Adrenal gland (tissue), 5 donors: ENCODE data around the gene SYPL2.

Experiments
- CTCF ChIP-seq, 6 experiments: fragments of 450-650 bp in 4 of 6; fragments of 200-600 bp in 2 of 6; sonication (generic) in 1 of 6; IDR thresholded peaks; 1 replicate in 5 of 6; 2 replicates in 1 of 6; pipeline versions ENCODE4 v1.5.1 to v1.8.0; 2016 to 2021; ENCODE audit warnings: antibody characterized with exemption in 6 of 6, mild to moderate bottlenecking in 2 of 6, moderate library complexity in 1 of 6
- POLR2A ChIP-seq, 2 donors: fragments of 450-650 bp; IDR thresholded peaks; one replicate each; pipeline ENCODE4 v1.6.1; 2017; ENCODE audit warnings: antibody characterized with exemption in 2 of 2, mild to moderate bottlenecking in 2 of 2, moderate library complexity in 1 of 2
- donor health status: DM: no; HTN: no; CAD: no.

GRCh38 chr1:109529881-109530456 lies 63.6 kb downstream of the SYPL2 start:
- TF ChIP-seq CTCF (IDR thresholded peaks at IDR 0.05) = no peak
- TF ChIP-seq POLR2A (IDR thresholded peaks at IDR 0.05) = no peak
